Measurements from ENCODE around the gene FOXE3. TPM values are rescaled to one million over a fixed set of nuclear protein-coding genes. Genes with fewer than 3 reads are reported as not detected.

FOXE3 gene
- total RNA-seq, 1 experiment from 2014 or later, result not detected

- Histone ChIP-seq H3K9ac (ENCODE audit: low read length) (no peak overlapping the region), H3K36me3 (ENCODE audit: low read depth, low read length) (no peaks in the 10 kb centered on the region), H3K27ac (ENCODE audit: low read length) (no peak overlapping the region), H3K4me2 (ENCODE audit: low read length) (no peak overlapping the region), H3K79me2 (ENCODE audit: low read length) (no peaks in the 10 kb centered on the region), H3K9me2 (replicated peaks; ENCODE audit: low read length) (no peaks in the 10 kb centered on the region), H4K20me1 (ENCODE audit: low read length) (no peaks in the 10 kb centered on the region), H3K4me3 (ENCODE audit: low read length) (no peak overlapping the region), H3K4me1 (ENCODE audit: insufficient read depth, low read length) (no peaks in the 10 kb centered on the region), H3K27me3 (ENCODE audit: low read length) (no peaks in the 10 kb centered on the region), H2AFZ (ENCODE audit: low read length) (no peak overlapping the region), H3K9me3 (ENCODE audit: low read length) (no peaks in the 10 kb centered on the region), H3F3A (ENCODE audit: low read length, unreplicated experiment) (no peaks in the 10 kb centered on the region)
- no peak for DNase-seq
- intact Hi-C loops (cut with micrococcal nuclease), result no loop called here
- POLR2A ChIA-PET (ENCODE audit: unreplicated experiment), result no interaction called here
- CTCF ChIA-PET, result no interaction called here
- no TSS peak for BruUV-seq (replicated peaks)
- no peak for ATAC-seq
- TF ChIP-seq, protein P1, sequence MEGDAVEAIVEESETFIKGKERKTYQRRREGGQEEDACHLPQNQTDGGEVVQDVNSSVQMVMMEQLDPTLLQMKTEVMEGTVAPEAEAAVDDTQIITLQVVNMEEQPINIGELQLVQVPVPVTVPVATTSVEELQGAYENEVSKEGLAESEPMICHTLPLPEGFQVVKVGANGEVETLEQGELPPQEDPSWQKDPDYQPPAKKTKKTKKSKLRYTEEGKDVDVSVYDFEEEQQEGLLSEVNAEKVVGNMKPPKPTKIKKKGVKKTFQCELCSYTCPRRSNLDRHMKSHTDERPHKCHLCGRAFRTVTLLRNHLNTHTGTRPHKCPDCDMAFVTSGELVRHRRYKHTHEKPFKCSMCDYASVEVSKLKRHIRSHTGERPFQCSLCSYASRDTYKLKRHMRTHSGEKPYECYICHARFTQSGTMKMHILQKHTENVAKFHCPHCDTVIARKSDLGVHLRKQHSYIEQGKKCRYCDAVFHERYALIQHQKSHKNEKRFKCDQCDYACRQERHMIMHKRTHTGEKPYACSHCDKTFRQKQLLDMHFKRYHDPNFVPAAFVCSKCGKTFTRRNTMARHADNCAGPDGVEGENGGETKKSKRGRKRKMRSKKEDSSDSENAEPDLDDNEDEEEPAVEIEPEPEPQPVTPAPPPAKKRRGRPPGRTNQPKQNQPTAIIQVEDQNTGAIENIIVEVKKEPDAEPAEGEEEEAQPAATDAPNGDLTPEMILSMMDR (conservative IDR thresholded peaks at IDR 0.05; ENCODE audit: low read depth, low read length), result no peak
- TF ChIP-seq EZH2phosphoT487 (IDR thresholded peaks at IDR 0.05; ENCODE audit: borderline replicate concordance, low read length), result no peak
- TF ChIP-seq EZH2 (IDR thresholded peaks at IDR 0.05; ENCODE audit: low read length, unreplicated experiment), result no peak
These were observed 4.5 kb downstream of the FOXE3 start for GRCh38 chr1:47420547-47420946.

DNA sequence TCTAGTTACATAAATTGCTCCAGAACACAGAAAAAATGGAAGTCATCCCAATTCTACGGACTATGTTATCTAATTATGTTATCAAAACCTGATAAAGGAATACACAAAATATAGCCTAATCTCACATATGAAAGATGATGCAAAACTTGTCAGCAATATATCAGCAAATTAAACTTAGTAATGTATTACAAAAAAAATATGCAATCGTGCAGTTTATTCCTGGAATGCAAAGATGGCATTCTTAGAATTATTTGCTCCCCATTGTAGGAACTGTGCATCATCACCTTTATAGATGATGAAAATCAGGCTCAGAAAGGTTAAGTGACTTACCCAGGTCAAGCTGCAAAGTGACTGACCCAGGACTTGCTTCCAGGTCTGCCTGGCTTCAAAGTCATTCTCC lies 7.8 kb downstream of the FOXE3 start:
- Histone ChIP-seq H3K36me3 (ENCODE audit: low read depth, low read length) (no peaks in the 10 kb centered on the region), H3K9me2 (replicated peaks; ENCODE audit: low read length) (no peaks in the 10 kb centered on the region), H3K9ac (ENCODE audit: low read length) (no peak overlapping the region), H3F3A (ENCODE audit: low read length, unreplicated experiment) (no peaks in the 10 kb centered on the region), H3K27ac (ENCODE audit: low read length) (no peak overlapping the region), H4K20me1 (ENCODE audit: low read length) (no peaks in the 10 kb centered on the region), H3K4me2 (ENCODE audit: low read length) (no peak overlapping the region), H3K9me3 (ENCODE audit: low read length) (no peaks in the 10 kb centered on the region), H3K4me1 (ENCODE audit: insufficient read depth, low read length) (no peaks in the 10 kb centered on the region), H2AFZ (ENCODE audit: low read length) (no peak overlapping the region), H3K27me3 (ENCODE audit: low read length) (no peaks in the 10 kb centered on the region), H3K79me2 (ENCODE audit: low read length) (no peaks in the 10 kb centered on the region), H3K4me3 (ENCODE audit: low read length) (no peak overlapping the region)
- ChIA-PET POLR2A (ENCODE audit: unreplicated experiment) (no interaction called here), CTCF (interaction anchor here (0.6 to 0.7 kb wide), 2 partner anchors 228 to 302 kb away, joined by 3 read pairs; no protein-coding TSS in a partner anchor)
- DNase-seq, result no peak
- BruUV-seq (replicated peaks), result no TSS peak
- no peak for ATAC-seq
- intact Hi-C loops (cut with micrococcal nuclease), result loop anchor here (1.0 kb wide), 2 partner anchors 35 to 245 kb away; no protein-coding TSS in a partner anchor
- TF ChIP-seq EZH2phosphoT487 (IDR thresholded peaks at IDR 0.05; ENCODE audit: borderline replicate concordance, low read length), result no peak
- TF ChIP-seq, protein P1 (conservative IDR thresholded peaks at IDR 0.05; ENCODE audit: low read depth, low read length), result no peak
- TF ChIP-seq EZH2 (IDR thresholded peaks at IDR 0.05; ENCODE audit: low read length, unreplicated experiment), result no peak

- Histone ChIP-seq H3F3A (ENCODE audit: low read length, unreplicated experiment) (no peaks in the 10 kb centered on the region), H3K27ac (ENCODE audit: low read length) (no peak overlapping the region), H3K9ac (ENCODE audit: low read length) (no peak overlapping the region), H3K9me3 (ENCODE audit: low read length) (no peaks in the 10 kb centered on the region), H3K4me3 (ENCODE audit: low read length) (no peak overlapping the region), H3K4me1 (ENCODE audit: insufficient read depth, low read length) (no peaks in the 10 kb centered on the region), H3K9me2 (replicated peaks; ENCODE audit: low read length) (no peaks in the 10 kb centered on the region), H3K36me3 (ENCODE audit: low read depth, low read length) (no peaks in the 10 kb centered on the region), H2AFZ (ENCODE audit: low read length) (no peak overlapping the region), H3K4me2 (ENCODE audit: low read length) (no peak overlapping the region), H3K27me3 (ENCODE audit: low read length) (no peaks in the 10 kb centered on the region), H3K79me2 (ENCODE audit: low read length) (no peaks in the 10 kb centered on the region), H4K20me1 (ENCODE audit: low read length) (no peaks in the 10 kb centered on the region)
- no TSS peak for BruUV-seq (replicated peaks)
- CTCF ChIA-PET, result interaction anchor here (0.5 to 0.9 kb wide), 5 partner anchors 13 to 690 kb away, joined by 3 to 5 read pairs (median 3); partner anchors contain the start of gene FOXD2
- TF ChIP-seq EZH2 (IDR thresholded peaks at IDR 0.05; ENCODE audit: low read length, unreplicated experiment), result no peak
- TF ChIP-seq, protein P1 (conservative IDR thresholded peaks at IDR 0.05; ENCODE audit: low read depth, low read length), result peak; percentile 96
- POLR2A ChIA-PET (ENCODE audit: unreplicated experiment), result interaction anchor here (0.7 kb wide), 1 partner anchor 13 kb away, joined by 5 read pairs; no protein-coding TSS in a partner anchor
- intact Hi-C loops (cut with micrococcal nuclease), result loop anchor here (1.0 kb wide), 2 partner anchors 35 to 245 kb away; no protein-coding TSS in a partner anchor
- peak; percentile 90 for ATAC-seq
- peak; percentile 82 for DNase-seq
These were observed 8.4 kb downstream of the FOXE3 start for GRCh38 chr1:47424336-47424982.

Data from PC-3 (cell line).